ENCODE results near the gene MRPS26. TPM values are rescaled to one million over a fixed set of nuclear protein-coding genes. Genes with fewer than 3 reads are reported as not detected.

Gene MRPS26
- total RNA-seq, 4 donors from 2014 or later, result 58.7 to 69.8 (median 62.8) TPM

DNA sequence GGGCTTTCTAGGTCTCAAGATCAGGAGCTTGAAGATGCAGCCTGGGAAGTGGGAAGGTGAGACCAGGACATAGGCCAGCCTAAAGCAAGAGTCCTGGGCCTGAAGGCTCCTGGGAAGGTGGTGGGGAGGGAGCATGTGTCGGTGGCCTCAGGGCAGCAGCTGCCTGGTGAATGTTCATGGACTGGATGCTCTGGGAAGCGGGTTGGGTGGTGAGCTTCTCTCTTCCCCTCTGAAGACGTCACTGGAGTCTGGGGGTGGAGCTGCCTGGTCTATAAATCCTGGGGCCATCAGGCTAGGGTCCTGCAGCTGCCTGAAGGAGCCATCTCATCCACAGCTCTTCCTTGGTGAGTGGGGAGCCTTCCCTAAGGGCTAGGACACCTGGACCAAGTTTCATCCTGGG, 2.5 kb upstream of the MRPS26 start, which contains the start of gene GNRH2:
TSS of gene GNRH2 (plus strand) at position 301 of the 400 bp plus-strand sequence. CDS start 793 bp downstream, outside the sequence.
- no peak for DNase-seq
- H3K36me3 ChIP-seq, result peaks cover 0 to 32% of the 10 kb centered on the region in 2 donors
- in situ Hi-C loops (cut with MboI; ENCODE audit: low sequenced_read_pairs in 4 of 4) (no loop called here), intact Hi-C loops (cut with DNase I; ENCODE audit: low total_unique reads) (loop anchor here (10.0 kb wide), 1 partner anchor 161 kb away; the partner anchor contains the start of genes DDRGK1 and ITPA)
- H3K4me3 ChIP-seq, result no peak within 1 kb of the TSS
- no peaks in the 10 kb centered on the region for H3K27me3 ChIP-seq
- H3K4me1 ChIP-seq, result peaks cover 11 to 22% of the 10 kb centered on the region in 2 donors
- peak within 1 kb of the TSS; percentile 27 to 62 (median 58) for H3K27ac ChIP-seq
- no peak for ATAC-seq
- no peak for TF ChIP-seq POLR2A (IDR thresholded peaks at IDR 0.05)
- TF ChIP-seq, protein P1, sequence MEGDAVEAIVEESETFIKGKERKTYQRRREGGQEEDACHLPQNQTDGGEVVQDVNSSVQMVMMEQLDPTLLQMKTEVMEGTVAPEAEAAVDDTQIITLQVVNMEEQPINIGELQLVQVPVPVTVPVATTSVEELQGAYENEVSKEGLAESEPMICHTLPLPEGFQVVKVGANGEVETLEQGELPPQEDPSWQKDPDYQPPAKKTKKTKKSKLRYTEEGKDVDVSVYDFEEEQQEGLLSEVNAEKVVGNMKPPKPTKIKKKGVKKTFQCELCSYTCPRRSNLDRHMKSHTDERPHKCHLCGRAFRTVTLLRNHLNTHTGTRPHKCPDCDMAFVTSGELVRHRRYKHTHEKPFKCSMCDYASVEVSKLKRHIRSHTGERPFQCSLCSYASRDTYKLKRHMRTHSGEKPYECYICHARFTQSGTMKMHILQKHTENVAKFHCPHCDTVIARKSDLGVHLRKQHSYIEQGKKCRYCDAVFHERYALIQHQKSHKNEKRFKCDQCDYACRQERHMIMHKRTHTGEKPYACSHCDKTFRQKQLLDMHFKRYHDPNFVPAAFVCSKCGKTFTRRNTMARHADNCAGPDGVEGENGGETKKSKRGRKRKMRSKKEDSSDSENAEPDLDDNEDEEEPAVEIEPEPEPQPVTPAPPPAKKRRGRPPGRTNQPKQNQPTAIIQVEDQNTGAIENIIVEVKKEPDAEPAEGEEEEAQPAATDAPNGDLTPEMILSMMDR (IDR thresholded peaks at IDR 0.05 in 4 of 5, conservative IDR thresholded peaks at IDR 0.05 in 1 of 5), result no peak
- H3K9me3 ChIP-seq, result no peaks in the 10 kb centered on the region

DNA sequence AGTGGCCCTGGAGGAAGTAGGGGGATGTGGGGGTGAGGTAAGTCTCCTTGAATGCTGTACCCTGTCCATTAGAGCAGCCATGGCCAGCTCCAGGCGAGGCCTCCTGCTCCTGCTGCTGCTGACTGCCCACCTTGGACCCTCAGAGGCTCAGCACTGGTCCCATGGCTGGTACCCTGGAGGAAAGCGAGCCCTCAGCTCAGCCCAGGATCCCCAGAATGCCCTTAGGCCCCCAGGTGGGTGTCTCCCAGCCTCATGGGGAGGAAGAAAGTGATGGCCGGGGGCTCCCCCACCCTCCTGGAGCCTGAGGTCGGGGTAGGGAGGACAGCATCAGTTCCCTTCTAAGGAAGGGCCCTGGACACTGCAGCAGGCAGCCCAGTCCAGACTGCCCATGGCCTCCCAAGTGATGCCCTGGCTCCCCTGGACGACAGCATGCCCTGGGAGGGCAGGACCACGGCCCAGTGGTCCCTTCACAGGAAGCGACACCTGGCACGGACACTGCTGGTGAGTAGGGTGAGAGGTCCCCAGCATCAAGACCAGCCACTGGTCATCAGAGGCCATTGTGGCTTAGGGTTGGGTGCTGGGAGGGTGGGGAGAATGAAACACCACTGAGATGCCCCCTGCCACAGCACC, 1.4 kb upstream of the MRPS26 start:
- Histone ChIP-seq H3K36me3 (peaks cover 0 to 33% of the 10 kb centered on the region in 2 donors), H3K9me3 (no peaks in the 10 kb centered on the region), H3K4me3 (no peak overlapping the region), H3K4me1 (peaks cover 11 to 22% of the 10 kb centered on the region in 2 donors), H3K27ac (peak overlapping the region in 3 of 4 donors; percentile 87 to 96 (median 95)), H3K27me3 (no peaks in the 10 kb centered on the region)
- intact Hi-C loops (cut with DNase I; ENCODE audit: low total_unique reads) (loop anchor here (10.0 kb wide), 1 partner anchor 160 kb away; the partner anchor contains the start of genes DDRGK1 and ITPA), in situ Hi-C loops (cut with MboI; ENCODE audit: low sequenced_read_pairs in 4 of 4) (no loop called here)
- DNase-seq (no peak), ATAC-seq (no peak)
- TF ChIP-seq, protein P1 (IDR thresholded peaks at IDR 0.05 in 4 of 5, conservative IDR thresholded peaks at IDR 0.05 in 1 of 5), result no peak
- TF ChIP-seq POLR2A (IDR thresholded peaks at IDR 0.05), result no peak

DNA sequence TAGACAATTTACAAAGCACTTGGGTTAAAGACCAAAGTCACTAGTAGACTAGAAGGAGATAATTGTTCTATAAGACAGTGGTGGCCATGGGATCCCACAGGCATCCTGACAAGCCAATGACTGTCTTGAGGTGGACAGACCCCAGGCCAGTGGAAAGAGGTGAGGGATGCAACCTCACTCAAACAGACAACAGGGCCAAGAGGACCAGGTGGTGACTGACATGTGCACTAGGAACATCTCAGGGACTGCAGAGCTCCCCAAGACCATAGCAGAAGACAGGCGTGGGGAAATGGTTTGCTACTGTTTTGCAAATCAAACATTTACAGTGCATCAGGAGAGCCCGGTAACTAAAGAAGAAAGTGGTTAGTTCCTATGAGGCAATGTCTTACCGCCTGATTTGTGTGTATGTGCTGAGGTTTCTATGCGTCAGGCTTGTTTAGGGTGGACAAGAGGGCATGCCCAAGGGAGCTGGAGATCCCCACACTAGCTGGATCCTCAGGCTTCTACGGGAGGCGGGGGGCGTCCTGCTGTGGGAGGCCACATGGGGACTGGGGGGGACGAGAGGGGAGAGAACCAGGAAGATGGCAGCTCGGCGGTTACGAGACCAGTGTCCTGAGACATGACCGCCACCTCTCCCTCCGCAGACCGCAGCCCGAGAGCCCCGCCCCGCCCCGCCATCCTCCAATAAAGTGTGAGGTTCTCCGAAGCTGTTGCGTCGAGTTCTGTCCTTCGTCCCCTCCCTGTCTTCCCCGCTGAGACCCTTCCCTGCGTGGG, 623 bp upstream of the MRPS26 start:
- H3K27me3 ChIP-seq, result no peaks in the 10 kb centered on the region
- no peak for TF ChIP-seq POLR2A (IDR thresholded peaks at IDR 0.05)
- TF ChIP-seq, protein P1 (IDR thresholded peaks at IDR 0.05 in 4 of 5, conservative IDR thresholded peaks at IDR 0.05 in 1 of 5), result no peak
- peak overlapping the region; percentile 87 to 96 (median 93) for H3K27ac ChIP-seq
- H3K36me3 ChIP-seq, result peaks cover 0 to 33% of the 10 kb centered on the region in 2 donors
- DNase-seq (peak; percentile 72 to 84), ATAC-seq (peak; percentile 85 to 89)
- intact Hi-C loops (cut with DNase I; ENCODE audit: low total_unique reads), result loop anchor here (5.0 to 10.0 kb wide), 3 partner anchors 127 to 173 kb away; partner anchors contain the start of genes DDRGK1, ITPA, LZTS3 and PTPRA
- H3K4me3 ChIP-seq, result peak overlapping the region; percentile 86 to 95 (median 92)
- no peaks in the 10 kb centered on the region for H3K9me3 ChIP-seq
- peaks cover 11 to 22% of the 10 kb centered on the region in 2 donors for H3K4me1 ChIP-seq
- in situ Hi-C loops (cut with MboI; ENCODE audit: low sequenced_read_pairs in 4 of 4), result no loop called here

DNA sequence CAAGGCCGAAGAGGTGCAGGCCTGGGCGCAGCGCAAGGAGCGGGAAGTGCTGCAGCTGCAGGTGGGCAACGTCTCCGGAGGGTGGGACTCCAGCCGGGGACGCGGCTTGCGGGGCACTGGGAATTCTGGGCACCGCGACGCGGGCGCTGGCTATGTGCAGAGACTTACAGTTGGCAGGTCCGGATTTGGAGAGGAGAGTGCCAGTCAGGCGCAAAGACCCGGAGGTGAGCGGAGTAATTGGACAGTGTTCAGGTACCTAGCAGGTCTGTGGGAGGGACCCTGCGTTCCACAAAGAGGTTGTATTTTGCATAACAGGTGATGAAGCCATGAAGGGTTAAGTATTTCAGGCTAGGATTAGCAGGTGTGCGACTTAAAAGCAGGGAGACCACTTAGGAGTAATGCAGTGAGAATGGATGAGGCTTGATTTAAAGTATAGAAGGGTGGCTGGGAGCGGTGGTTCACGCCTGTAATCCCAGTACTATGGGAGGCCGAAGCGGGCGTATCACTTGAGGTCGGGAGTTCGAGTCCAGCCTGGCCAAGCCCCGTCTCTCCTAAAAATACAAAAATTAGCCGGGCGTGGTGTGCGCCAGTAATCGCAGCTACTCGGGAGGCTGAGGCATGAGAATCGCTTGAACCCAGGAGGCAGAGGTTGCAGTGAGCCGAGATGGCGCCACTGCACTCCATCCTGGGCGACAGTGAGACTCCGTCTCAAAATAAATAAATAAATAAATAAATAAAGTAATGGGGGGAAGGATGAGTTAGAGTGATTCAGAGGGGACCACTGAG, 1.0 kb downstream of the MRPS26 start:
- in situ Hi-C loops (cut with MboI; ENCODE audit: low sequenced_read_pairs in 4 of 4) (no loop called here), intact Hi-C loops (cut with DNase I; ENCODE audit: low total_unique reads) (loop anchor here (5.0 to 10.0 kb wide), 3 partner anchors 125 to 175 kb away; partner anchors contain the start of genes DDRGK1, ITPA, LZTS3 and PTPRA)
- Histone ChIP-seq H3K4me3 (peak overlapping the region; percentile 86 to 95 (median 92)), H3K9me3 (no peaks in the 10 kb centered on the region), H3K36me3 (peaks cover 0 to 32% of the 10 kb centered on the region in 2 donors), H3K27me3 (no peaks in the 10 kb centered on the region), H3K4me1 (peaks cover 9 to 22% of the 10 kb centered on the region in 2 donors), H3K27ac (peak overlapping the region; percentile 87 to 96 (median 93))
- ATAC-seq (no peak), DNase-seq (no peak)
- TF ChIP-seq POLR2A (IDR thresholded peaks at IDR 0.05), result no peak
- TF ChIP-seq, protein P1 (IDR thresholded peaks at IDR 0.05 in 4 of 5, conservative IDR thresholded peaks at IDR 0.05 in 1 of 5), result no peak
